Activated naive CD4-positive, alpha-beta T cell treated with anti-CD3 and anti-CD28 coated beads, Interleukin-2, amount 50 U/mL, for 16 hours (primary cell): ENCODE results near the gene PTH1R.
A peak's percentile ranks its signal among the peaks of the same experiment; 100 is the strongest.
"Not testable (repeated sequence)": the region's sequence is repeated elsewhere in the genome, so short reads cannot be mapped to it uniquely, and the experiment has no call there.

Experiments
- DNase-seq: peaks from one replicate; pipeline ENCODE4 v3.0.0-alpha.2; 2020

Gene PTH1R

GRCh38 chr3:46901591-46902187 lies 24.2 kb downstream of the PTH1R start:
- DNase-seq = no peak

GRCh38 chr3:46902188-46902631 lies 24.7 kb downstream of the PTH1R start:
- DNase-seq = no peak

- DNase-seq = no peak
These were observed 26.1 kb downstream of the PTH1R start for GRCh38 chr3:46903341-46904302.

GRCh38 chr3:46904303-46905212 lies 27.0 kb downstream of the PTH1R start:
- DNase-seq = no peak

GRCh38 chr3:46905213-46905560 lies 27.7 kb downstream of the PTH1R start:
- DNase-seq = no peak

GRCh38 chr3:46905661-46906451 lies 28.3 kb downstream of the PTH1R start:
- no peak for DNase-seq

- no peak for DNase-seq
These were observed 29.0 kb downstream of the PTH1R start for GRCh38 chr3:46906471-46907058.

GRCh38 chr3:46907271-46907670 lies 29.8 kb downstream of the PTH1R start:
- no peak for DNase-seq

GRCh38 chr3:46907960-46908293 lies 30.4 kb downstream of the PTH1R start:
- DNase-seq = no peak

- DNase-seq = no peak
These were observed 30.9 kb downstream of the PTH1R start for GRCh38 chr3:46908294-46908985.

GRCh38 chr3:46908986-46909534 lies 31.5 kb downstream of the PTH1R start:
- no peak for DNase-seq

GRCh38 chr3:46909535-46910161 lies 32.1 kb downstream of the PTH1R start:
- peak; percentile 80 for DNase-seq

- DNase-seq = no peak
These were observed 32.7 kb downstream of the PTH1R start for GRCh38 chr3:46910166-46910760.

- not testable (repeated sequence) for DNase-seq
These were observed 33.4 kb downstream of the PTH1R start for GRCh38 chr3:46910914-46911313.

GRCh38 chr3:46912986-46913385 lies 35.5 kb downstream of the PTH1R start:
- DNase-seq = no peak

- no peak for DNase-seq
These were observed 36.1 kb downstream of the PTH1R start for GRCh38 chr3:46913644-46914043.

- no peak for DNase-seq
These were observed 37.3 kb downstream of the PTH1R start for GRCh38 chr3:46914849-46915248.

GRCh38 chr3:46915297-46915822 lies 37.8 kb downstream of the PTH1R start:
- DNase-seq = no peak

GRCh38 chr3:46916278-46916677 lies 38.8 kb downstream of the PTH1R start:
- DNase-seq = no peak

- DNase-seq = no peak
These were observed 39.3 kb downstream of the PTH1R start for GRCh38 chr3:46916799-46917198.
